NCI-H2107 treated with DMSO at 0.1 percent for 48 hours (cell line): ENCODE results near the gene FGFRL1.
"Not testable (repeated sequence)": the region's sequence is repeated elsewhere in the genome, so short reads cannot be mapped to it uniquely, and the experiment has no call there.

Experiments
- DNase-seq: peaks from one replicate; lab custom pipeline; 2025; ENCODE audit not compliant: unreplicated experiment; lab: John Stamatoyannopoulos, UW

FGFRL1 gene

GRCh38 chr4:1048773-1049590 is 37.6 kb downstream of the FGFRL1 start:
- DNase-seq, result no peak

- DNase-seq, result no peak
Observed at GRCh38 chr4:1049591-1049905, 38.1 kb downstream of the FGFRL1 start.

DNA sequence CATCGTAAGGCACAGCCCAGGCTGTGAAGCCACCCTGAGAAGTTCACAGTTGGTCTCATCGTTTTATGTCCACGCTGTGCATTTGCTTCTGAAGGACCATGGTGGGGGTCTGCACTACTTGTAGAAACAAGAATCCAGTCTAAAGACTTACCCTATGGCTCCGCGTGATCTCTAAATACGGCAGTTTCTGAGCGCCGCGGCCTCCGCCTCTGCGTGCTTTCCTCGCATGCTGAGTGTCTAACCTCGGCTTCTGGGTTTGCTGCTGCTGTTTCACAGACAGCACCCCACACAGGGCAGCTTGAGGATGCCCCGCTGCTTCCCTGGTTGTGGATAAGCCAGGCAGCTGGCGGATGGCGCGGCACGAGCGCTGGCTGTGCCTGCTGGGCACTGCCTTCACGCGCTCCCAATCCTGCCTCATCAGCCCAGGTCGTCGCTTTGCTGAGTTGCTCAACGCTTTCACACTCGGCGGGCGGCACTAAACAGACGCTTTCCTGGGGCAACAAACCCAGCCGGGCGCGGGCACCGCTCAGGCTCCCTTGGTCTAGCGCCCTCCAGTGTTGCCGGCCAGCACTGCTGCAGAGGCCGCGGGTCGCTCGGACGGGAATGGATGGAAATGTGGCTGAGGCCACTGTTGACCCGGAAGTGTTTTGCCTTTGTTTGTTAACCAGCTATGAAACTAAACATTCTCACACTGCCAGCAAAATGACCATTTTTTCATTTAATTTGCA is 39.2 kb downstream of the FGFRL1 start:
- no peak for DNase-seq

DNA sequence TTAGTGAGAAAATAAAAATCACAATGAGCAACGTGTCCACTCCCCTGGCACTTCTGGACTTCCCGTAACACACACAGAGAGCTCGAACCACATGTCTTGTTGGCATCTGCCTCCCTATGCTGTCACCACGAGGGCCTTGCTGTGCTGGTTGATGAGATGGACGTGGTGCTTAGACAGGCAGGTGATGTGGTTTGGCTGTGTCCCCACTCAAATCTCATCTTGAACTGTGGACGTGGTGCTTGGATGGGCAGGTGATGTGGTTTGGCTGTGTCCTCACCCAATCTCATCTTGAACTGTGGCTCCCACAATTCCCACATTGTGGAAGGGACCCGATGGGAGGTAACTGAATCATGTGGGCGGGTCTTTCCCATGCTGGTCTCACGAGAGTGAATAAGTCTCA is 40.0 kb downstream of the FGFRL1 start:
- DNase-seq, result no peak

GRCh38 chr4:1052231-1052671 is 40.8 kb downstream of the FGFRL1 start:
- DNase-seq, result no peak

- no peak for DNase-seq
Observed at GRCh38 chr4:1053080-1053661, 41.7 kb downstream of the FGFRL1 start.

GRCh38 chr4:1053891-1054290 is 42.5 kb downstream of the FGFRL1 start:
- DNase-seq, result not testable (repeated sequence)

DNA sequence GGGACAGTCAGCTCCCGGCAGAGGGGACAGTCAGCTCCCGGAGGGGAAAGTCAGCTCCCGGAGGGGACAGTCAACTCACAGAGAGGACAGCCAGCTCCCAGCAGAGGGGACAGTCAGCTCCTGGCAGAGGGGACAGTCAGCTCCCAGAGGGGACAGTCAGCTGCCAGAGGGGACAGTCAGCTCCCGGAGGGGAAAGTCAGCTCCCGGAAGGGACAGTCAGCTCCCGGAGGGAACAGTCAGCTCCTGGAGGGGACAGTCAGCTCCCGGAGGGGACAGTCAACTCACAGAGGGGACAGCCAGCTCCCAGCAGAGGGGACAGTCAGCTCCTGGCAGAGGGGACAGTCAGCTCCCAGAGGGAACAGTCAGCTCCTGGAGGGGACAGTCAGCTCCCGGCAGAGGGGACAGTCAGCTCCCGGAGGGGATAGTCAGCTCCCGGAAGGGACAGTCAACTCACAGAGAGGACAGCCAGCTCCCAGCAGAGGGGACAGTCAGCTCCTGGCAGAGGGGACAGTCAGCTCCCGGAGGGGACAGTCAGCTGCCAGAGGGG is 43.3 kb downstream of the FGFRL1 start:
- not testable (repeated sequence) for DNase-seq

DNA sequence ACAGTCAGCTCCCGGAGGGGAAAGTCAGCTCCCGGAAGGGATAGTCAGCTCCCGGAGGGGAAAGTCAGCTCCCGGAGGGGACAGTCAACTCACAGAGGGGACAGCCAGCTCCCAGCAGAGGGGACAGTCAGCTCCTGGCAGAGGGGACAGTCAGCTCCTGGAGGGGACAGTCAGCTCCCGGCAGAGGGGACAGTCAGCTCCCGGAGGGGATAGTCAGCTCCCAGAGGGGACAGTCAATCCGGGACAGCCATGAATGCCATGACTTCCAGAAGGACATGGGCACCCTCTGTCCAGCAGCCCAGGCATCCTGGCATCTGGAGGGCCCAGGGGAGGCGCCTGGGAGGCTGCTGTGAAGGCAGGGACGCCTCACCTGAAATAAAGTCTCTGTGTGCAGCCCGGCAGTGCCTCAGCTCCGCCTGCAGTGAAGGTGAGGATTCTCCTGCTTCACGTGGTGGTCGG is 43.8 kb downstream of the FGFRL1 start:
- DNase-seq, result not testable (repeated sequence)

DNA sequence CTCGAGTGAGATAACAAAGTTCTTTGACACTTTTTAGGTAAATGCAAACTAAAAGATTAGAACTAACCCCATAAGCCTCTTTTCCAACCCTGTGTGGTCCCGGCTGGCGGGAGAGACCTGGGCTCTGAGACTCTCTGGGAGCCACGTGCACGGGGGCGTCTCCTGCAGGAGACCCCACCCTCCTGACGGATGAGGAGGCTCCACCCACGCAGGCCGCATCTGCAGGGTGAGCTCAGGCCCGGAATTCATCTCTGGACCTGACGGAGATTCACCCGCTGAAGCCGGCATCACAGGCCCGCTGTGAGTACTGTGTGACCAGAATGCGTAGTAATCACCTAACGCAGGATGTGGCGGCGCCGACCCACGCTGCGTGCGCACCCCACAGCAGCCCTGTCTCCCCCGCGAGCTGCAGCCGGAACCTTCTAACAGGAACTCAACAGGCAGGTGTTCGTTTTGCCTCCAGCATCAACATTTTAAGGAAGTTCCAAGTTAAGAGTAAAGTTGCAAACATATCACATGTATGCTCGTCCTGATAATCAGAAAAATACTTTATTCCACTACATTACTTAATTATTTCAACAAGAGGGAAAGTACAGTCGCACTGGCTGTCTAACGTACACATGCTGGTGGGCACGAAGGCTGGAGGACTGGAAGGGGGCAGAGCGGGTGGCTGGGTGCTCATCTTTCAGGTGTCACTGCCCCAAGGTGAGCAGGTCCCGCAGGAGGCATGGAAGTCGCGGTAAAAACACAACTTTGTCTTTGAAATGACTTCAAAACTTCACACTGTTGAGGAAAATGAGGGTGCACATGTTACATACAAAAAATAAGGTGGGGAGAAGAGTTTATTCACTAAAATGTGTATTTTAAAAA is 44.5 kb downstream of the FGFRL1 start:
- DNase-seq, result no peak

DNA sequence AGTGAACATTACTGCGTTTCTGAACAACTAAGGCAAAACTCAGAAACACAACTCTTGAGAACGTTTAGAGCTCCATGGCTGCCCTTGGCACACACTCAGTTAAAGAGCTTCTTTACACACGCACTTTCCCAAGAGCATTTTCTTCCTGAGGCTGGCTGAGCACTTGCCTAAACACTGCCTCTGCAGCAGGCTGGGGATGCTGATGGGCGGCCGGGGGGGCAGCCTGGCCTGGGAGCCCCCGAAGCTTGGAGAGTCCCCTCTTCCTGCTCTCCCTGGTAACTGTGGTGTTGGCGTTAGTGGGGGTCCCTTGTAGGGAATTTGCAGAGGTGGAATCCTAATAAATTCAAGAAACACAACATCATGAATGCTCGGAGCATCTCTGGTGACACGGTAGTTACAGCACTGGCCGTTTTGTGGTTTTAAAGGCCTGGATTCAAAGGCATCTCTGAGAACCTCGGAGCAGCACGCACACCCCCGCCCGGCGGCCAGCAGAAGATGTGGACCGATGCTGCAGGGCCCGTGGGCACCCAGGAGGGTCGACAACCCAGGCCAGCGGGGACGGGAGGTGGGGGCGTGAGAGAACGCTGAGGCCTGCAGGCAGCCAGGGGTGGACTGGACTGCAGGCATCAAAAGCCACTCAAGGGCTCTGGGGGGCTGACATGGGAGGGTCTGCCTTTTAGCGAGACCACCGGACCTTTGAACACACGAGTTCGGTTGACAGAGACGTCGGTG is 45.4 kb downstream of the FGFRL1 start:
- no peak for DNase-seq

DNA sequence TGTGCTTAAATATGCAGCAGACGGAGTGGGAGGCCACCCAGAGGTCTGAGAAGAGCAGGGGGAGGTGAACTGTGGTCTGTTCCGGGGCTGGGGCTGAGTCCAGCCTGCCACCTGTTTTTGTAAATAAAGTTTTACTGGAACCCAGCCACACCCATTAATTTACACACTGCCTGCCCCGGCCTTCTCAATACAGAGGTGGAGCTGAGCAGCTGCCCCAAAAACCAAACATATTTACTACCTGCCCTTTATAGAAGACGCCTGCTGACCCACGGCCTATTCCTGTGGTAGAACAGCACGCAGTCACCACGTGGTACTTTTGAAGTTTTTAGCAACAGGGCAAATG is 45.9 kb downstream of the FGFRL1 start:
- DNase-seq, result no peak

GRCh38 chr4:1058198-1058996 is 47.0 kb downstream of the FGFRL1 start:
- DNase-seq, result no peak

DNA sequence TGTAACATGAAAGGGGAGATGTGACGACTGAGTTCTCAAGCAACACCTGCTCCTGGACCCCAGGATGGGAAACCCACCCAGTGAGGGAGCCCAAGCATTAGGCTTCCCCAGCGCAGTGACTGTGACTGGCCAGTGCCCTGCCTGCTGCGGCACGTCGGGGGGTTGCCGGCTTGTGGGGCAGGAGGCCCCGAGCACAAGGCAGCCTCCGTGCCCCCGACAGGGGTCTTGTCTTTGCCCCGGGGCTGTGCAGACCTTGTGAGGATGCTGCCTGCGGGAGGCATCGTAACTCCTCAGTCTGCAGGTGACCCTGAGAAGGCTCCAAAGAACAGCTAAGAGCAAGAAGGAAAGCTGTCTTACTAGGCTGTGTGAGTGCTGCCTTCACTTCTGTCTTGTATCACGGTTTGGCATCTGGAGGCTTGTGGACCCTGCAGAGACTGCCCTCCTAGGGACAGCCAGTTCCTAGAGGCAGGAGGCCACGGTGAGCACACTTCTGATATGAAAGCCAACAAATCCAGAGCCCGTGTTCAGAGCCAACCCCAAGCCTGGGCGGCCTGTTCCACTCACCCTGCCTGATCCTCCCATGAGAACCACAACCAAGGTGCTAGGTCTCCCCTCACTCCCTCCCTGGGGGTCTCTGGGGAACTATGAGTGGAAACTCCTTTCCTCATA is 47.7 kb downstream of the FGFRL1 start:
- no peak for DNase-seq

DNA sequence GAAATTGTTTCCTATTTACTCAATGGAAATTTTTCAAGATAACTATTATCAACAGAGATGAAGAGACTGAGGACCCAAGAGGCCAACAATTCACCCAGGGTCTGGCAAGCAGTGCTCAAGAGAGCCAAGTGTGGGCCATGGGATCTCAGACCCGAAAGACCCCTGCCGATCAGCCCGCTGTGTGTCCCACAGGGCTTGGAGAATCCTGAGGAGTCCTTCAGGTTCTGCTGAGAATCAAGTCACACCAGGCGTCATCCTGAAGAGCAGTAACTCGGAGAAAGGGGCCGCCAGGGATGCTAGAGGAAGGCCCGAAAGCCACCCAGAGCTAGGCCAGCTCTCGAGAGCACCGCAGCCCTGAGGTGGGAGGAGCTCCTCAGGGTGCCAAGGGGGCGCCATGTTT is 48.7 kb downstream of the FGFRL1 start:
- DNase-seq, result no peak

- DNase-seq, result no peak
Observed at GRCh38 chr4:1060621-1061020, 49.2 kb downstream of the FGFRL1 start.

GRCh38 chr4:1061056-1061700 is 49.8 kb downstream of the FGFRL1 start:
- no peak for DNase-seq

DNA sequence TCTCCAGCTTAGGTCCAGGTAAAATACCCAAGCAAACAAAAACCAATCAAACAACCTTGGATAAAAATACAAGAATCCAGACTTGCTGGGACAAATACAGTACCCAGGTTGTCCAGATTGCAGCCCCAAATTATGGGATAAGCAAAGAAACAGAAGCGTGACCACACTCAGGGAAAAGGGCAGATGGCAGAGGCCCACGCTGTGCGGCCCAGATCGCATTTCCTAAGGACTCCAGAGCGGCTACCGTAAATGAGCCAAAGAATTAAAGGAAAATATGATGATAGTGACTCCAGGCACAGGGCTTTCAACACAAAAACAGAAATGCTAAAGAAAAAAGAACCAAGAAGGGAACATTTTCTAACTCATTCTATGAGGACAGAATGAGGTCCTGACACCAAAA is 50.3 kb downstream of the FGFRL1 start:
- DNase-seq, result no peak
